MV-4-11 (cell line): Measurements from ENCODE around the gene ERC2.

Source experiments
- DNase-seq: peaks from one replicate; lab custom pipeline; 2025; lab: John Stamatoyannopoulos, UW

The ERC2 gene

DNA sequence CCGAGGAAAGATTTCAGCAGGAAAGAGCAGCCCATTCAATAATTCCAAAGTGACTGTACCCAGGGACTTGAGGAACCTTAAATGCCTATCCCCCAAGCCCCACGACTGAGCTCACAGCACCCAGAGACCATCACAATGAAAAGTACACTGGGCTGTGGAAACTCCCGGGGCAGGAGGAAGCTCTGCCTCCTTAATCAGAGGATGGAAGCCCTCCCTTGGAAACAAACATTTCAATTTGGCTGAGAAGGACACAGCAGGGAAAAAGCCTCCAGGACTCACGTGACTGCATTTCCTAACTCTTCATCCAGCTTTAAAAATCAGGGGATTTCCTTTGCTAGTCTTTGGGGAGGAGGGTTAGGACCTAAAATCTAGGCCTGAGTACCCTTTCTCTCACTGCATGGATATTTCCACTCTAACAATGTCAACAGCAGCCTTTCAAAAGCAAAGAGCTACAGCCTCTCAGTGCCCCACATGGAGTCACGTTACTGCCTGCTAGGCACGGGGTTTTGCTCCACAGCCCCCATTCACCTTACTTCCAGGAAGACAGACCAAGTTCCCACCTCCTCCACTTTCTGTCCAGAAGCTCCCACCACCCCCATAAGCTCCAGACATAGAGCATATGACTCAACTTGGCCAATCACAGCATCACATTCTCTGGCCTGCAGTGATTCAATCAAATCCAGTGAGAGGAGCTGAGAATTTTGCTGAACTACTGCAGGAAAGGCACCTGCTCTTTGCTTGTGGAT lies 912.2 kb downstream of the ERC2 start:
- DNase-seq = no peak

DNA sequence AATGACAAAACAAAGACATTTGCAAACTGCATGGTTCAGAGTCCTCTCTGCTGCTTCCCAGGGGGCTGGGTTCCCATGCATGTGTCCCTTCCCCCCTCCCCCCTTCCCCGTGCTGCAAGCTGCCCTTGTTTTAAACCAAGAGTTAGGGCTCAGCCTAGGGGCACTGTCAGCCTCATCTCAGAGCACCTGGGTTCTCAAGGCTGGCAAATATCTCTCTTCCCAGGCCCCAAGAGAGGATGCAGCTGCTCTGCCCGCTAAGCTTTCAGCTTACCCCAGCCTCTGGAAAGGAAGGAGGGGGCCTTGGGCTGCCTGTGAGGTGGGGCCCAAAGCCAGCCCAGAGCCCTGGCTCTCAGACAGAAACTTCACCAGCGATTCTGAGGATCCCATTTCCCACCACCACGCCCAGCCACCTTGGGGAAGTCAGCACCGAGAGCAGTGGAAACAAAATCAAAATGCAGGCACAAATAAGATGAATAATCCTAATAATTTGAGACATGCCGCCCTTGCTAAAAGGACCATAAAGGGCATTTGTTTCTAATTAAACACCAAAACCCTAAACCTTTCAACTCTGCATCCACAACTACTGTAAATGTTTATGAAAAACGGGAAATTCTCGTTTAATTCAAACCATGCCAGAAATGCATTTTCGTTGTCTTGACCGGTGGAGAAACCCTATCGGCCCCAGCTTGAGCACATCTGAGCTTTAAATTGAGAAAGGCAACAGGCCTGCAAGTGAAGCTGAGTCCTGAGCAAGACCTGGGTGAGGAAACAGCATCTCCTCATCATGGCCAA lies 913.4 kb downstream of the ERC2 start:
- no peak for DNase-seq

DNA sequence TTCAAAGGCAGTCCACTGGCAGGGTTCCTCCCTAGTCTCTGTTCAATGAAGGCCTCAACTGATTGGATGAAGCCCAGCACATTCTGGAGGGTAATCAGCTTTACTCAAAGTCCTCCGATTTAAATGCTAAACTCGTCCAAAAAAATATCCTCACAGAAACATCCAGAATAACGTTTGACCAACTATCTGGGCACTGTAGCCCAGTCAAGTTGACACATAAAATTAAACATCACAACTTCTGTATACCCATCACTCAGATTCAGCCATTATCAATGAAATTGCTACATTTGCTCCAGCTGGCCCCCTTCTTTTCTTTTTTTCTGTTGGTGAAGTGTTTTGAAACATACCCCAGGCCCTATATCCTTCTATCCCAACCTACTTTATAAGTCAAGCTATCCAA lies 916.6 kb downstream of the ERC2 start:
- DNase-seq = no peak

DNA sequence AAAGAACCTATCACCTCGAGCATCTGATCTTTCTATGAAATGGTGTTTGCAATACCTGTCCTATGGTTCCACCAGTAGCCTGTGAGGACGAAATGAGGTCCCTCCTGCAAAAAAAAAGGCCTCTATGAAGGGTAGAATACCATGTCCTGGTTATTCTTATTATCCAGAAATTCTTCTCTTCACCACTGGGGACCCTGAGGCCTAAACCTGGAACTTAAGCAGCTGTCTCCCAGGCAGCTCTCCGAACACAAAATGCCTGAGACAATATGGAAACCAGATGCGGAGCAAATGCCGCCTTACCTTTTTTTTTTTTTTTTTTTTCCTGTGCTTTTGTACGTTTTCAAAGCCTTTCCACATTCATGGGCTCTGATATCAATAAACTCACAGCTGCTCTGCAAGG lies 919.1 kb downstream of the ERC2 start:
- no peak for DNase-seq

DNA sequence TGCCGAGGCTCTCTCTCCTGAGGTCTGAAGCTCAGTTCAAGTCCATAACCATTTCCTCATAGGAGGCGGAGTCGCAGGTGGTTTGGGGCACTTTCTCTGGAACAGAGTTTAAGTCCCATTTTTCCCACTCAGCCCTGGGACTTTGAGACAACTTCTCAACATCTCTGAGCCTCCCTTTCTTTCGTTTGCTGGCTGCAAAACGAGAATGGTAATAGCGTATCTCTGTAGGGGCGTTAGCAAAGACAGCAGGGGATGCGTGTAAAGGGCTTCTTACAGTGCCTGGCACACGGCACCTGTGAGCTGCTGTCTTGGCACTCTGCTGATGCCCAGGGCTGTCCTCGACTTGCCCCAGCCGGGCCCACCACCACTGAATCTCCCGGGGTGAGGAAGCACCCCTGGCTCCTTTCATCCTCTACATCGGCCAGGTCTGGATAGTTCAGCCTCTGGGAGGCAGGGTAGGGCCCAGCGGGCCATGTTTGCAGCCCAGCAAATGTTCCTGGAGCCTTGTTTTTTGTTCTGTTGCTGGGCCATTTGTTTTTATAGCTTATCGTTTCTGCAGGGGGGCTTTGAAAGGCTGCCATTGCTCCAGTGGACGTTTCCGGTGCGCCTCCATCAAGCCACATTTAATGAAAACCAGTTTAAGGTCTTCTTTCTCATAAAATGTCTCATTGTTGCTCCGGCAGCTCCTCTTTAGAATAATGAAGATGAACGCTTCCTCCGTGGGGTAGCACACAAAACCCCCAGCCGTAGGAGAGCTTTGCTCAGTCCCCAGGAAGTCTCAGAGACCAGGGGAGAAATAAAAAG lies 921.2 kb downstream of the ERC2 start:
- DNase-seq = no peak

DNA sequence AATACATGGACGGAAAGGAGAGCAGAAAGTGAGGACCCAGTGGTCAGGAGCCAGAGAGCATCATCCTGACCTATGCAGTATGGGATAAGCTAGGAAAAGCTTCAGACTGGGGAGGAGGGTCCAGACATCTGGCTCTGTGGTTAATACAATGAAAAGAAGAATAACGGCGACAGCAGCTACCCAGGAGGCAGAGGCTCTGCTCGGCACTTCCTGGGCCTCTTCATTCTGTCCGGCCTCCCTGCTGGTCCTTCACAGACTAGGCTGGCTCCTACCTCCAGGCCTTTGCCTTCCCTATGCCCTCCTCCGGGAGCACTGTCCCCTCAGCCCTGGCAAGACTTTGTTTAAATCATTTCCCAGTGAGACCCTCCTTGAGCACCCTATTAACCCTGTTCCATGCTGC lies 922.3 kb downstream of the ERC2 start:
- no peak for DNase-seq

DNA sequence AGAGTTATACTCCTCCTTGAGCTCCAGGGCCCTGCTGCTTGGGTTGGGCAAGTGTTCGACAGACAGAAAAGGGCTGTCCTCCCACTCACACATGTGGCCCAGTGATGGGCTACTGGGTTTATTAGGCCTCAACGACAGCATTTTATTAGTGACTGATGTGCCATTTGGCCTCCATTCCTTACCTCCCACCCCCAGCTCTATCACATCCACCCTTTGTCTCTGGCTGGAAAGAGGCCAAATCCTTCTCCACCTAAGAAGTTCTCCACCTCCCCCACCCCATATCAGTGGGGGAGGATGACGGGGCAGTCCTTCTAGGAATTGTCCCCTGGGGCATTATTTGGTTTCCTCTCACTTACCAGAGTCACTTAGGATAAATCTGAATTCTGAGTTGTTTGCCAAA lies 924.0 kb downstream of the ERC2 start:
- DNase-seq = no peak

DNA sequence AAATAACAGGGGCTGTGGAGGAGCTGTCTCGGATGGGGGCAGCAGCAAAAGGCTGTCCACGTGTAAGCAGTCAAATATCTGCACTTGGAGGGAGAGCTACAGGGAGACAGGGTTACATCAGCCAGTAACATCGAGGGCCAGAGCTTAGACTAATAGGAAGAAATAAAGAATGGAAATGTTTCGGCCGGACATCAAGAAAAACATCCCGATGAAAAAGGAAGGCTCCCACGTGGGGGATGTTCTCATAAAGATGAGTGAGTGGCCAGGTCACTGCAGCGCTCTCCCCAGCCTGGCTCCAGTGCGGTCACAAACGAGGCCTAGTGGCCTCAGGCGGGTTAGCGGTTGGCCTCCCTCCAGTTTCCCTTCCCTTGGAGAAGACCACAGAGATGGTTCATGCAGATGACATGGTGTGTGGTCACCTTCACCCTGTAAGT lies 925.1 kb downstream of the ERC2 start:
- peak; percentile 90 for DNase-seq

DNA sequence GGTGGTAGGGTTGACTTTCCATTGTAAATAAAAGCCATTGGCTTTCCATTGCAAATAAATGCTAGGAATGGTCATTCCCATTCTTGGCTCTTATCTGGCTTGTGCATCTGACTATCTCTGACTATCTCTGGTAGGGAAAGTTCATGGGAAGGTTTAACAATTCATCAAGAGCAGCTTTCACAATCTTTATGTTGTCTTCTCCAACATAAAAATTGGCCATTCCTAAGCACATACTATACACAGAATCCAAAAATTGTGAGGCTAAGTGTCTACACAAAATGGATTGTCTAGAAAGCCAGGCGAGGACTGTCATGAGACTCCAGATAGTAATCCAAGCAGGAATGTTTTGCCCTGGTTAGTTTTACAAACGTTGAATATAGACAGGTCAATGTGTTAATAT lies 926.8 kb downstream of the ERC2 start:
- no peak for DNase-seq

DNA sequence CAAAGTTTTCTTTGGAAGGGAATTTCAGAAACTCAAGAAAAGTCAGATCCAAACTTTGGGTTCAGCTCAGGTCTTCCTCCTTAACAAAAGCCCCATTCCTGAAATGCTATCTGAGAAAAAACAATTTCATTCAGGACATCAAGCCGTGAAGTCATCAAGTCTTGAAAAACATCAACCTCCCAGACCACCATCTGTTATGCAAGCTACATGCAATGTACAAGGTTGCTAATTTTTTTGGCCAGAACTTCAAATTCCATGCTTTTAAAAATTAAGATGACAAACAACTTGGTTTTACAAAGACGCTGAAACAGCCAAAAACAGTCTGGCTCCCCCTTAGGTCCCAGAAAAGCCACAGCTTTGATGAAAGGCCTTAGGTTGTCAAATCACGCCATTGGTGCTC lies 927.3 kb downstream of the ERC2 start:
- DNase-seq = no peak

DNA sequence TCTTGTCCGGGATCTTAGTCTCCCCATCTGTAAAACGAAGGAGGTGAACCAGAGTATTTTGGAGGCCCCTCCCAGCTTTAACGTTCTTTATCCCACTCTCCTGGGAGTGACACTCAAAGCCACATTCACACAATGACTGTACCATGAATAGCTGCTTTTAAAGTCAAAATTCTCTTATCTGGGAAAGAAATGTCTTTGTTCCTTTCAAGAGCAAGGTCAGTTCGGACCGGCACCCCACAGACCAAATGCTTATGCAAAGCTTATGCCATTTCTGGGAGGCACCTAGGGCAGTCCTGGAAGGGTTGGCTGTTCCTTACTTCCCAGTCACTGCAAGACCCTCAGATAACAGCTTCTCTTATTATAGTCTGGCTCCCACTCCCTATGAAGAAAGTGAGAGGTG lies 927.7 kb downstream of the ERC2 start:
- no peak for DNase-seq

DNA sequence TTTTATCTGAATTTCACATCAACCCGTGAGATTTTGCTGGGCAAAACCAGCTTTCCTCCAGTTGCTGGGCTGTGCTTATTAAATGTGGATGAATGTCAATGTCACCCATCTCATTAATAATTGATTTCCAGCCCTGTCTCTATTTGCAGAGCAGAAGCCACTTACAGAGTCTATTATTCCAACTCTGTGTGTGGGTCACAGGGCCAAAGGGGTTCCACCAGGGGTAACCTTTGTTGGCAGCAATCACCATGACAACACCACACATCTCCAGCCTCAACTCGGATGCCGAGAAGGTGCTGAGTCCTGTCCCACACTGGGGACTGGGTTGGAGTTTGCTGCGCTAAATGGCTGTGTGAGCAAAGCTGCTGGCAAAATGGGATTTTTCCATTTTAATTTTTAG lies 930.1 kb downstream of the ERC2 start:
- DNase-seq = no peak

DNA sequence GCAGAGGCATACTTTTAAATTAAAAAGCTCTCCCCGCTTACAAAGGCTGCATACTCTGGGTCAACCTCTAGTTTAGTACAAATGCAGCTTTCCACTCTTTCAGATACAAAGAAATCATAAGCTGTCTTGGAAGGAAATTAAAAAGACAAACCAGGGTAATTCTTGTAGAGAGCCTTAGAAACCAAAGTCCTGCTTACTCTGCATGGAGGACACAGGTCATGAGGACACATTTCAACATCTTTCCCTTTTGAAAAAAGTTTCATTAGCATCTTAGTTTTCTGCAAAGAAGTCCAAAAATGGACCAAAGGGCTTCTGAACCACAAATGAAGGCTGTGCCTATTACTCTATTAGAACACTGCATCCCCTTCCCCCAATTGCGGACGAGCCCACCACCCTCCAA lies 930.7 kb downstream of the ERC2 start:
- no peak for DNase-seq

DNA sequence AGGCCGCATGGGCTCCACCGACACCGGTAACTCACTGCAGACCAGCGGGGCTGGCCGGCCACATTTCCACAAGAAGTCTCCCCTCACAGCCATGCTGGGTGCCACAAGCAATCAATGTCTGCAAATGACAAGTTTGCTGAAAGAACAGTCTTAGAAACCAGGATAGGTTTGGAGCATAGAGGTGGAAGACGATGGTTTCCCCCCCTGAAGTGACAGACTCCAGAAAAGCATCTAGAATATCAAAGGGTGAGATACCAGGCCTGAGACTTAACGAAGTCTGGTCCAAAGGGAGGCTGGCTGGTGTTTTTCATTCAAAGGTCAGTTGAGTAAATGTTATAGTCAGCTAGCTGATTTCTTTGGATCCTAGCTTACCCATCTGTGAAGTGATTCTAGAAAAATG lies 931.1 kb downstream of the ERC2 start:
- no peak for DNase-seq

DNA sequence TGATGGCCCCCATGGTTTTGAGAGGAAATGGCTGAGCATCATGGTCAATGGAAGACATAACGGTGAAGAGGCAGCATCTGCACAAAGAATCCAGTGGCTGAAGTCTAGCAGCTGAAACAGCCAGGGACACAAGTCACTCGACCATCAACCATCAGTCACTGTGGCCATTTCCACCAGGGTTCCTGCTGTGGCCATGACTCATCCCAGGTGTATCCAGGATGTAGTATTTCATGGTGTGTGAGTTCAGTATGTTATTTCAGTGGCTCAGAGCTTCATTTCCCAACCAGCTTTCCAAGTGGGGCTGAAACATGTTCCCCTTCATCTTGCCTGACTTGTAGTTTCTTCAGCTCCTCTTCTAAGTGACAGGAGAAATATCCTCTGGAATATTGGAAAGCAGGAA lies 933.4 kb downstream of the ERC2 start:
- no peak for DNase-seq

DNA sequence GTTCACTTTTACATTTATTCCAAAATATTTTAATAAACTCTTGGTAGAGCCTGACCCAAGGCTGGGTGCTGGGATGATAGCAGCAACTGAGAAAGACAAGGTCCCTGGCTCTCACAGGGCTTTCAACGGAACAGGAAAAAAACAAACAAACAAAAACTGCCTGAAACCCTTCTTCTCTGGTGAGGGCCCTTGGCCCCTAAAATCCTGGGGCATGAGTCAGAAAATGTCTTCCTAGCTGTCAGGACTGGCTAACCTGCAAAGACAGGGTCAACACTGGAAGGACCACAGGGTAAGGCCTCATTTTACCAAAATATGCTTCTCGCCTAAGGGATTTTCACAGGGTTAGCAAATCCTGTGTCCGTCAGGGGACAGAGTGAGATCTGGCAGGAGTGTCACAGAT lies 935.5 kb downstream of the ERC2 start:
- DNase-seq = no peak

DNA sequence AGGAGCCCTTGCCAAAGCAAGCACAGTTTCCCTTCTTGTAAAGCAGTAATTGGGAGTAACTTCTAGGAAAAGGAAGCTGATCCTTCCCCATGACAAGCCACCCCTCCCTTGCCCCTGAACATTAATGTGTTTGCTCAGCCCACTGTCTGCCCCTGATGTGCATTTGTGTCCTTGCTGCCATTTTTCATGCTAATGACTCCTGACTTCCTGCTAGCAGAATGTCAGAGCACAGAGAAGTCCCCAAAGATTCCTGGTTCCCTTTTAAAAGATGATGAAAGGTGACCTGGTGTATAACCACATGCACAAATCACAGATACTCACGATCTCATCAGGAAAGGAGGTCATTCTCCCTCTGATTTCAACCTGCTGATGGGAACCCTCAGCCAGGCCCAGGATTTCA lies 936.9 kb downstream of the ERC2 start:
- DNase-seq = no peak

DNA sequence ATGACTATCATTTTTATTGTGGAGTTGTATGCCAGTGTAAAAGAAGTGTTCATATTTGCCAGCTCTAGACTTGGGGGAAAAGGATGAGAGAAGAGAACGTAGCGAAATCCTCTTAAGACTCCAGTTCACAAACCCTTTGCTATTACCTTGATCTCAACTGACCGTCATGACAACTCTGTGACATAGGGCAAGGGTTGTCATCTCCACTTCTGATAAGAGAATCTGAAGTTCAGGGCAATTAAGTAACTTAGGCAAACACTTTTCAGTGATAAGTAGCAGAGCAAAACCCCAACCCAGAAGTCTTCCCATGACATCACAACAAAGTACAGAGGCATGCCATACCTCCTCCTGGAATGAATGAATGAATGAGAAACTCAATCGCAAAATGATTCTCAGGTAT lies 940.9 kb downstream of the ERC2 start:
- no peak for DNase-seq

DNA sequence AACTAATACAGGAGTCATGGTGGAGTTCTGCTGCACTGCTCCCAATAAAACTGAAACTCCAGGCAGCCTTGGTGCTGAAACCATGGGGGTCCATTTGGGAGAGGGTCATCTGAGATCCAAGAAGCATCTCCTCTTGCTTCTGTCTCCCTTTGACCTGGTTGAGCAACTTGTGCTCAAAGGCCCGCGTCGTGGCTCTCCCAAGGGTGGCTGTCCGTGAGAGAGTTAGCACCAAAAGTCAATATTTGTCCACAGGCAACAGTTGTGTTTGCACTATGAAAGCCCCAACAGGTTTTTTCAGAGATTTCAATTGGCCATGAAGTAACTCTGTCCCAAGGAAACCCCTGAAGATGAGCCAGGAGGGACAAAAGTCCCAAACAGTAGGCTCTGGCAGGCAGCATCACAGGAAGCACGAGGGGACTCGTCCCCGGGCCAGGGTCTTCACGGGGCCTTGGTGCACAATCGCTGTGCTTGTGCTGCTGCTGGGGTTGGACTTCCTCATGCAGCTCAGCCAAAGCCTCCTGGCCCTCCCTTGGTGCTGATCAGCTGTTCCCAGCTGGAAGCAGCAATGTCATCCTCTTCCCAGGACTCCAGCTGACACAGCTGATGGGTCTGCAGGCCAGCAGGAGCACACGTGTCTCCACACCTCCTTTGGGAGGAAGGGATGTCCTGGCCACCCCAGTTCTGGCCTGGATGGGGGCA lies 941.8 kb downstream of the ERC2 start:
- no peak for DNase-seq

DNA sequence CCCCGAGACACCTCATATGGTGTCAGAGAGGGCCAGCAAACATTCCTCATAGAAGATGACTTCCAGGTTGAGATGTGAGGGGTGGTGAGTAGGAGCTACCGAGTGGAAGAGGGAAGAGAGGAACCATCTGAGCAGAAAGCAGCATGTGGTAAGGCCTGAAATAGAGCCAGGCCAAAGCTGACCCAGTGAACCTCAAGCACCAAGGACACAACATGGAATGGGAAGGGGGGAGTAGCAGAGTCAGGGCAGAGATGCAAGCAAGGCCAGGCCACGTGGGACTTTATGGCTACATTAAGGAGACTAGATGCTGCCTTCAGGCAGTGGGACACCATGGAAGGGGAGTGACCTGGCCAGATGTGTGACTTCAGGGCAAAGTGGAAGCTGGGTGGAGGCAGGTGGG lies 942.8 kb downstream of the ERC2 start:
- DNase-seq = no peak

DNA sequence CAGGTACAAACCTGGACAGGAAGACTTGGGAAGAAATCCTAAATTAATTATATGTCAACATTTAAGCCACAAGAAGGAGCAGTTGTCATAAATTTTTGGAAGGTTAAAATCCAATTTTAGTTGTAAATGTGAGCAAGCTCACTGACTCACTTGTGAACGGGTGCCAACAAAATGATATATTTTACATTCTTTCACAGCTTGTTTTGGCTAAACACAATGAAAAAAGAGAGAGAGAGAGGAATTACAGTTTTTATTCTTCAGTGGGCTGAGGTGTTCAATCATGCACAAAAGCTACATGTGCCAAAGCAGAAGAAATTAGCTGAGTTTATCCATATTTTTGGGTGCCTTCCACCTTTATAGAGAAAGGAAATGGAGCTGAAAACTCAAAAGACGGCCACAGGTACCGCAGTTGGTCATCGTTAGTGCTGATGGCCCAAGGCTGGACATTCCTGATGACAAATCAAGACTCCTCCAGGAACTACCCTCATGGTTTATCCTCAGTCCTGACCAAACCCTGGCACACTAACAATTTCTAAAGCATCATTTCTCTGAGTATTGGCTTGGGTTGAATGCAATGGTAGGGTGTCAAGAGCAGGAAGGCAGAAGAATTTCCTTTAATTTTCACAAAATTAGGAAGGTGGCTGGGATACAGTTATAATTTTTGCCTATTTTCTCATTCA lies 943.6 kb downstream of the ERC2 start:
- no peak for DNase-seq

DNA sequence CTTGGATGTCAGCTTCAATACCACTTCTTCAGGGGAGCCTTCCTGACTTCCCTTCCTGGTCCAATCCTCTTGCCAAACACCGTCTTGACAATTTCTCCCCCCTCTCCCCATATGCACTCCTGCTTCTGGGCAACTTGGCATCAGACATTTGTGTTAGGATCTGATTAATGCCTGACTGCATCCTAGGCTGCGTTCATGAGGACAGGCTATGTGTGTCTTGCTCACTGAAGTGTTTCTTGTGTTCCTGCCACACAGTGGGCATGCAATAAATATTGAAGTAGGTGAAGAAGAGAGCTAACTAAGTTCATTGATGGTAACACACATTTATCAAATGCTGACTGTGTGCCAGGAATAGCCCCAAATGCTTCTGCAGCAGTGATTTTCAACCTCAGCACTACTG lies 944.8 kb downstream of the ERC2 start:
- no peak for DNase-seq
